SU-DHL-6 (cell line): ENCODE data around the gene NDUFS3.

Experiments
- EZH2phosphoT487 ChIP-seq: fragments of 200-600 bp; sonication (generic), shearing (Covaris generic); conservative IDR thresholded peaks from 2 replicates; pipeline ENCODE4 v1.6.1; 2018; ENCODE audit warnings: mild to moderate bottlenecking, antibody characterized with exemption, low read length, moderate library complexity, mixed read lengths
- TF ChIP-seq, protein P1 (sequence below): fragments of 200-600 bp; sonication (generic); IDR thresholded peaks from one replicate; pipeline ENCODE4 v1.5.1; 2017; ENCODE audit warnings: antibody characterized with exemption, mild to moderate bottlenecking, low read length, moderate library complexity; ENCODE audit not compliant: insufficient read depth, poor library complexity, severe bottlenecking

- TF ChIP-seq, protein P1, sequence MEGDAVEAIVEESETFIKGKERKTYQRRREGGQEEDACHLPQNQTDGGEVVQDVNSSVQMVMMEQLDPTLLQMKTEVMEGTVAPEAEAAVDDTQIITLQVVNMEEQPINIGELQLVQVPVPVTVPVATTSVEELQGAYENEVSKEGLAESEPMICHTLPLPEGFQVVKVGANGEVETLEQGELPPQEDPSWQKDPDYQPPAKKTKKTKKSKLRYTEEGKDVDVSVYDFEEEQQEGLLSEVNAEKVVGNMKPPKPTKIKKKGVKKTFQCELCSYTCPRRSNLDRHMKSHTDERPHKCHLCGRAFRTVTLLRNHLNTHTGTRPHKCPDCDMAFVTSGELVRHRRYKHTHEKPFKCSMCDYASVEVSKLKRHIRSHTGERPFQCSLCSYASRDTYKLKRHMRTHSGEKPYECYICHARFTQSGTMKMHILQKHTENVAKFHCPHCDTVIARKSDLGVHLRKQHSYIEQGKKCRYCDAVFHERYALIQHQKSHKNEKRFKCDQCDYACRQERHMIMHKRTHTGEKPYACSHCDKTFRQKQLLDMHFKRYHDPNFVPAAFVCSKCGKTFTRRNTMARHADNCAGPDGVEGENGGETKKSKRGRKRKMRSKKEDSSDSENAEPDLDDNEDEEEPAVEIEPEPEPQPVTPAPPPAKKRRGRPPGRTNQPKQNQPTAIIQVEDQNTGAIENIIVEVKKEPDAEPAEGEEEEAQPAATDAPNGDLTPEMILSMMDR = no peak
- TF ChIP-seq EZH2phosphoT487 = no peak
Observed at GRCh38 chr11:47566149-47566698, 12.7 kb upstream of the NDUFS3 start.
